ENCODE data around the gene MYO1F. TPM values are rescaled to one million over a fixed set of nuclear protein-coding genes. Genes with fewer than 3 reads are reported as not detected.

MYO1F gene
- polyA plus RNA-seq, 3 donors, result 121 to 707 (median 197) TPM

- Histone ChIP-seq H3K9me3 (replicated peaks in 1 of 2; ENCODE audit: control insufficient read depth in 1 of 2, insufficient read depth in 1 of 2, low read length in 2 of 2) (peaks cover 0 to 6% of the 10 kb centered on the region in 2 donors), H3K36me3 (replicated peaks in 1 of 2; ENCODE audit: control insufficient read depth in 1 of 2, insufficient read depth in 2 of 2, low read length in 2 of 2) (peaks cover 72 to 77% of the 10 kb centered on the region in 2 donors), H4K20me1 (ENCODE audit: insufficient read depth, low read length) (peaks cover 40% of the 10 kb centered on the region), H3K27me3 (ENCODE audit: control insufficient read depth in 2 of 2, insufficient read depth in 2 of 2, low read length in 2 of 2) (no peaks in the 10 kb centered on the region), H2AFZ (ENCODE audit: insufficient read depth, low read depth, low read length, poor library complexity, severe bottlenecking) (no peak overlapping the region), H3K4me2 (replicated peaks; ENCODE audit: extremely low read depth, low read length, poor library complexity, severe bottlenecking) (peak overlapping the region; percentile 55), H3K79me2 (ENCODE audit: insufficient read depth, low read length) (peaks cover 61% of the 10 kb centered on the region), H3K4me3 (replicated peaks in 1 of 3; ENCODE audit: low read depth in 2 of 3, low read length in 3 of 3) (peak overlapping the region in 1 of 3 experiments; percentile 29), H3K9ac (ENCODE audit: insufficient read depth, low read length, poor library complexity, severe bottlenecking) (no peak overlapping the region), H3K4me1 (ENCODE audit: control insufficient read depth in 1 of 2, insufficient read depth in 2 of 2, low read length in 2 of 2) (peaks cover 94 to 98% of the 10 kb centered on the region in 2 donors), H3K27ac (ENCODE audit: low read depth in 1 of 2, low read length in 2 of 2) (peak overlapping the region; percentile 92 to 93)
- Mint-ChIP-seq H3K4me3 (peak overlapping the region in 1 of 2 donors; percentile 40), H3K9me3 (peaks cover 0 to 8% (median 7%) of the 10 kb centered on the region in 7 donors), H3K4me1 (peaks cover 85% of the 10 kb centered on the region), H3K36me3 (peaks cover 75 to 94% of the 10 kb centered on the region in 2 donors), H3K27ac (peak overlapping the region; percentile 97 to 99 (median 98)), H3K27me3 (ENCODE audit: low read depth in 3 of 3) (peaks cover 0 to 6% (median 2%) of the 10 kb centered on the region in 3 donors)
- intact Hi-C loops (cut with micrococcal nuclease), result loop anchor here in 1 of 2 donors (5.0 kb wide), 1 partner anchor 79 kb away; no protein-coding TSS in a partner anchor
- DNase-seq, result no peak
- WGBS (ENCODE audit: insufficient coverage), result 61% methylated on average over 5 of the region's 15 CpGs
- no peak for TF ChIP-seq CTCF (IDR thresholded peaks at IDR 0.05)
Measured at GRCh38 chr19:8488365-8488764, 88.9 kb downstream of the MYO1F start.

GRCh38 chr19:8487137-8487851, 89.9 kb downstream of the MYO1F start:
- H3K27ac ChIP-seq (ENCODE audit: low read depth in 1 of 2, low read length in 2 of 2), result peak overlapping the region; percentile 92 to 93
- 3% methylated on average over 7 of the region's 13 CpGs for WGBS (ENCODE audit: insufficient coverage)
- peaks cover 0 to 6% (median 2%) of the 10 kb centered on the region in 3 donors for H3K27me3 Mint-ChIP-seq (ENCODE audit: low read depth in 3 of 3)
- peak overlapping the region in 1 of 3 experiments; percentile 37 for H3K4me3 ChIP-seq (replicated peaks in 1 of 3; ENCODE audit: low read depth in 2 of 3, low read length in 3 of 3)
- peak; percentile 90 to 98 (median 97) for DNase-seq
- no peak overlapping the region for H2AFZ ChIP-seq (ENCODE audit: insufficient read depth, low read depth, low read length, poor library complexity, severe bottlenecking)
- peaks cover 0 to 8% (median 7%) of the 10 kb centered on the region in 7 donors for H3K9me3 Mint-ChIP-seq
- H3K4me1 ChIP-seq (ENCODE audit: control insufficient read depth in 1 of 2, insufficient read depth in 2 of 2, low read length in 2 of 2), result peaks cover 84 to 88% of the 10 kb centered on the region in 2 donors
- peak overlapping the region; percentile 55 for H3K4me2 ChIP-seq (replicated peaks; ENCODE audit: extremely low read depth, low read length, poor library complexity, severe bottlenecking)
- peaks cover 60% of the 10 kb centered on the region for H3K79me2 ChIP-seq (ENCODE audit: insufficient read depth, low read length)
- H3K4me1 Mint-ChIP-seq, result peaks cover 79% of the 10 kb centered on the region
- no peaks in the 10 kb centered on the region for H3K27me3 ChIP-seq (ENCODE audit: control insufficient read depth in 2 of 2, insufficient read depth in 2 of 2, low read length in 2 of 2)
- peak overlapping the region; percentile 24 to 76 for H3K4me3 Mint-ChIP-seq
- peak overlapping the region; percentile 97 to 99 (median 98) for H3K27ac Mint-ChIP-seq
- peaks cover 48% of the 10 kb centered on the region for H4K20me1 ChIP-seq (ENCODE audit: insufficient read depth, low read length)
- TF ChIP-seq CTCF (IDR thresholded peaks at IDR 0.05), result no peak
- peaks cover 77 to 94% of the 10 kb centered on the region in 2 donors for H3K36me3 Mint-ChIP-seq
- H3K9me3 ChIP-seq (replicated peaks in 1 of 2; ENCODE audit: control insufficient read depth in 1 of 2, insufficient read depth in 1 of 2, low read length in 2 of 2), result peaks cover 0 to 6% of the 10 kb centered on the region in 2 donors
- peaks cover 63 to 77% of the 10 kb centered on the region in 2 donors for H3K36me3 ChIP-seq (replicated peaks in 1 of 2; ENCODE audit: control insufficient read depth in 1 of 2, insufficient read depth in 2 of 2, low read length in 2 of 2)
- intact Hi-C loops (cut with micrococcal nuclease), result loop anchor here in 1 of 2 donors (1.0 to 5.0 kb wide), 2 partner anchors 15 to 80 kb away; partner anchors contain the start of gene PRAM1
- peak overlapping the region; percentile 49 for H3K9ac ChIP-seq (ENCODE audit: insufficient read depth, low read length, poor library complexity, severe bottlenecking)

Data from CD14-positive monocyte (primary cell).